ENCODE results near the gene FGF2.
A peak's percentile ranks its signal among the peaks of the same experiment; 100 is the strongest.

FGF2 gene

GRCh38 chr4:122896270-122896669 is 69.6 kb downstream of the FGF2 start:
- no peak for DNase-seq

- no peak for DNase-seq
Measured at GRCh38 chr4:122898370-122899150, 71.9 kb downstream of the FGF2 start.

DNA sequence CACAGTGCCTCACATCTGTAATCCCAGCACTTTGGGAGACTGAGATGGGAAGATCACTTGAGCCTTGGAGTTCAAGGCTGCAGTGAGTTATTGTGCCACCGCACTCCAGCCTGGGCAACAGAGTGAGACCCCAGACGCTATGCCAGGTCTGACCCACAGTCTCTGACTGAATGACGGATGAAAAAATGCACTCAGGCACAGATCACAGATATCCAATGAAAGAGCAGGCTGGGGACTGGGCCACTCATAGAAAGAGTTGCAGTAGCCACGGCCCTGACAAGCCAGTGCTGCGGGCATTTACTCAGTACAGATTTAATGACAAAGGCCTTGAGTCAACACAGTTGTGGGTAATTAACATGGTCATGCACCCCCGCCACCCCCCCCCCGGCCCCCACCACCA is 73.1 kb downstream of the FGF2 start:
- no peak for DNase-seq

DNA sequence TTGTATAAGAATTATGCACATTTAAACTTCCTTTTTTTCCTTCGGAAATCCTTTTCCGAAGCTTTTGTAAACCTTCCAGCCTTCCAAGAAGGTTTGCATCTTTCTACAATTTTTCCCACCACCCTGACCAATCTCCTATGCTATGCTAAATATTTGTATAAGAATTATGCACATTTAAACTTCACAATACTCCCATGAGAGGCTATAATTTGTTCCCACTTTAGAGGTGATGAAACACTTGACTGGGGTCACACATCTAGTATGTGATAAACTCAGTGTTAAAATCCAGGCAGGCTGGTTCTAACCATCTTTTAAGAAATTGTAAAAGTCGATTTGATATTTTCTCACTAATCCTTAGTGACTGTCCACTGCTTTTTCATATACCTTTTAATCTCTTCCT is 73.7 kb downstream of the FGF2 start:
- no peak for DNase-seq

GRCh38 chr4:122901247-122902010 is 74.8 kb downstream of the FGF2 start:
- no peak for DNase-seq

DNA sequence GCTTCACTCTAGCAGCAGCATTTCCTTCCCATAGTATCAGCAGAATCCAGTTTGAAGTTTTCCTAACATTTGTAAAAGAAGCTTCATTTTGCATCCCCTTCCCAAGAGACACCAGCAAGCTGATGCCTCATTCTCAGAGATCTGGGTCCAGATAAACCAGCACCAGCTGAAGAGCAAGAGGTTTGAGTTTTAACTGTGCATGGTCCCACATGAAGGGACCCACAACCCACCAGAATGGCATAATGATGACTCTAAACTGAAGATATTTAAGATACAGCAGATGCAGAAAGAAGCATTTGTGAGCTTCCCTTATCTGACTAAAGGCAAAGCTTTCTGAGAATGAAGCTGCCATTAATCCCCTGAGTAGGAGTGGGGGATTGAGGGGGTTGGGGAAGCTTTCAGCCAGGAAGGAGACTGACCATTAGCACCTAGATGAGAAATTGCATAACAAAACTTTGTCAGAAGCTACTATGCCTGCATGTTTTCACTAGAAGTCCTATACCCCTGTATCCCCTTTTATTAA is 77.2 kb downstream of the FGF2 start:
- DNase-seq, result no peak

DNA sequence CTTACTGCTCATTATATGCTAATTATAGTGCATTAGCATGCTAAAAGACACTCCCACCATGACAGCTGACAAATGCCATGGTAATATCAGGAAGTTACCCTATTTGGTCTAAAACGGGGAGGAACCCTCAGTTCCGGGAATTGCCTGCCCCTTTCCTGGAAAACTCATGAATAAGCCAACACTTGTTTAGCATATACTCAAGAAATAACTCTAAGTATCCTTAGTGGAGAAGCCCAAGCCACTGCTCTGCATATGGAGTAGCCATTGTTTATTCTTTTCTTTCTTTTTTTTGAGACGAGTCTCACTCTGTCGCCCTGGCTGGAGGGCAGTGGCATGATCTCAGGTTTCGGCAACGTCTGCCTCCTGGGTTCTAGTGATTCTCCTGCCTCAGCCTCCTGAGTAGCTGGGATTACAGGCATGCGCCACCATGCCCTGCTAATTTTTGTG is 80.3 kb downstream of the FGF2 start:
- DNase-seq, result no peak

DNA sequence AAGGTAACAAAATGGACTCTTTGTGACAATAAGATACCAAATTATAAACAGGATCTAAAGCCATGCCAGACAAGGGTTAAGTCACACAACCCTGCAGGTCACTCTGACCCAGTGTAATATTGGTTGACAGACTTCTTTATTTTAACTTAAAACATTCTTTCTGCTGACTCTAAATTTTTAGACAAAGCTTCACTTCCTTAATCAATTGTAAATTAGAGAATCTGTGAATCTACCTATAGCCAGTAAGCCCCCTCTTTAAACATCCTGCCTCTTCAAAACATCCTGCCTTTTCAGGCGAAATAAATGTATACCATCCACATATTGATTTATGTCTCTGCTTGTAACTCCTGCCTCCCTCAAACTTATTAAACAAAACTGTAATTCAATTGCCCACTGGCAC is 81.6 kb downstream of the FGF2 start:
- DNase-seq, result no peak

GRCh38 chr4:122909683-122910082 is 83.1 kb downstream of the FGF2 start:
- no peak for DNase-seq

DNA sequence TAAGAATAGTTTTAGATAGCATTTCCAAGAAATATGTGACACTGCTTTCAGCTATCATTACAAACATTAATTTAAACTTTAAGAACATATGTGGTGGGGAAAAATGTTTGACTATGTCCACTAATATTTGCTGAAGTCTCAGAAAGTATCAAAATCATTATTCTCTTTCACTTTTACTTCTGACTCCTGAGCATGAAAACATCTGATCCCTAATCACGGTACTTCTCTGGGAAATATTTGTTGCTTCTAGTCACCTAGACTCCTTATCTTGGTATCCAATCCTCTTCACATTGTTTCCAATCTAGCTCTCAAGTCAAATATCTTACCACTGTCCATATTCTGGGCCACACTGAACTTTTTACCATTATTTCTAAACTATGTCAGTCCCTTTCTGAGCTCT is 85.0 kb downstream of the FGF2 start:
- no peak for DNase-seq

- no peak for DNase-seq
Measured at GRCh38 chr4:122912810-122913575, 86.4 kb downstream of the FGF2 start.

DNA sequence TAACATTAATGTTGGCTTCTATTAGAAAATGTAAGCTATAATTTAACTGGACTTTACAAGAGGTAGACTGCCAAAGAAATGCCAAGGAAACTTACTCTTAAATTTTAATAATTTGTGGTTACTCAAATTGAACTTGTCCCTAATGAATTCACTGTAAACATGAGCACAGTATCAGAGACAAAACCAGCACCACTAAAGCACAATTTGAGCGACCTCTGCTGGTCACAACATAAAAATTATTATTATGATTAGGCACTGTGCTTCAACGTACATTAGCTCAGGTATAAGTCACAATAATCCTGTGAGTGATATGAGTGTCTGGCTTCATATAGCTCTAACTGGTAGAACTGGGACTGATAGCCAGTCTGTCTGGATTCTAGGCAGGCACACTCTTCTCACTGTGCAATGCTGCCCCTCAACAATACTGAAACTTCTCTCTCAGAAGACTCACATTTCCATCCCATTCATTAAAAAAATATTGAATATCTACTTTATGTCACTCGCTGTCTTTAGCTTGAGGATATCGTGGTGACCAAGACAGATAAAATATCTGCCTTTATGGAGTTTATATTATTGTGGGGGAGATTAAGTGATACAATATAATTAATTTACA is 87.8 kb downstream of the FGF2 start:
- peak; percentile 30 to 38 for DNase-seq

DNA sequence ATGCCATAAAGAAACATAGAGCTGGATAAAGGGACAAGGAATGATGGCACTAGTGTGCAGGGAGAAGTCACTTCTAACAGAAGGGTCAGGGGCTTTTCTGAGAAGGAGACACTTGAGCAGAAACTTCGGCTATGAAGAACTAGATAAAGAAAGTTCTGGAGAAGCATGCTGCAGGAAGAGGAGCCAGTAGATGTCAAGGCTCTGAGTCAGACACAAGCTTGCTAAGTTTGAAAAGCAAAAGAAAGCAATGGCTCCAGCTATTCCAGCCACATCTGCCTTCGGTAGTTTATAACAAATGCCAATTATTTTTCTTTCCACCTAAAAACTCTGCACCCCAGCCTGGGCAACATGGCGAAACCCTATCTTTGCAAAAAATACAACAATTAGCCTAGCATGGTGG is 88.3 kb downstream of the FGF2 start:
- DNase-seq, result no peak

GRCh38 chr4:122917731-122918130 is 91.1 kb downstream of the FGF2 start:
- DNase-seq, result no peak

GRCh38 chr4:122920473-122920872 is 93.8 kb downstream of the FGF2 start:
- no peak for DNase-seq

DNA sequence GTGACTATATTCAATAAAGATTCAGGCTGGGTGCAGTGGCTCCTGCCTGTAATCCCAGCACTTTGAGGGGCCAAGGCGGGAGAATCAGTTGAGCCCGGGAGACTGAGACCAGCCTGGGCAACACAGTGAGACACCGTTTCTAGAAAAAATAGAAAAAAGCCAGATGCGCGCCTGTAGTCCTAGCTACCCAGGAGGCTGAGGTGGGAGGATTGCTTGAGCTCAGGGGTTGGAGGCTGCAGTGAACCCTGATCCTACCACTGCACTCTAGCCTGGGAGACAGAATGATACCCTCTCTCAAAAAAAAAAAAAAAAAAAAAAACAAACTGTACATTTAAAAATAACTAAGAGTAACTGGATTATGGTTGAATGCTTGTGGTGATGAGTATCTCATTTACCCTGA is 94.7 kb downstream of the FGF2 start:
- no peak for DNase-seq

- DNase-seq, result peak; percentile 41 to 50
Measured at GRCh38 chr4:122921971-122922876, 95.6 kb downstream of the FGF2 start, which contains the start of gene NUDT6. TSS of gene NUDT6 (minus strand) at chr4:122922597. CDS start at chr4:122922572, 25 bp downstream.

DNA sequence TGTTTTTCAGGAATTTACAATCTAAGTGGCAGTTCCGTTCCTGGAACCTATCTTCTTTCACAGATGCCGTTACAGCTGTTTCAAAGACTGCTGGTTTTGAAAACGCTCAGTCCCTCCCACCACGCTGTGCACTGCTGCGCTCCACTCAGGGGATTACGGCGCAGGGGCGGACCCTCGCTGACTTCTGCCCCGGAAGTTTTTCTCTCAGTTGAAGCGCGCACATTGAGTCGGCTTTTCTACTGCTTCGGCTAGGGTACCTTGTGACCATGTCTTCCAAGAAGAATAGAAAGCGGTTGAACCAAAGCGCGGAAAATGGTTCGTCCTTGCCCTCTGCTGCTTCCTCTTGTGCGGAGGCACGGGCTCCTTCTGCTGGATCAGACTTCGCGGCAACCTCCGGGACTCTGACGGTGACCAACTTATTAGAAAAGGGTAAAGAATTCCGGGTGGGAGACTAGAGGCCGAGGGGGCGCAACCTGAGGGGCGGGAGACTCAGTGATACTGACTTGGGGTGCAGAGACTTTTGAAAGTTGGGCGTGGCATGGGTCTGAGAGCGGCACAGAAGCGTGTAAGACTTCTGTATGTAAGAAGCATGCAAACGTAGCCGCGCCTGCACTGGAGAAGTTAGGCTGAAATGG is 96.4 kb downstream of the FGF2 start:
- DNase-seq, result peak; percentile 88 to 91

- no peak for DNase-seq
Measured at GRCh38 chr4:122928930-122929329, 102.3 kb downstream of the FGF2 start.

GRCh38 chr4:122930862-122931261 is 104.2 kb downstream of the FGF2 start:
- peak; percentile 62 to 77 for DNase-seq

DNA sequence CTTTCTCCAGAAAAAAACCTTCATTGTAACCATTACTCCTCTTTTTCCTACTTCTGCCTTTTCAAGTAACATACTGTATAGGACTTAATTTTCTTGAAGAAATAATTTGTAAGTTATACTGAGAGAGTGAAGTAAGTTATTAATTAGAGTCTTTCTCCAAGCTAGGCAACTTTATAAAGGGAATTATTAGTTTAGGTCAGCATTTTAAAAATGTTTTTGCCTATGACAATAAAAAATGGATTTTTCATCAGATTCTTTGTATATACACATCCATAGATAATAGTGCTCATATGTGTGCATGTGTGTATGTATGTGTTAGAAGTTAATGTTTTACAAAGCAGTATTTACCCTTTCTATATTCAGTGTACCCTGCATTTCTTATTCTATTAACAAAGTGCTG is 106.1 kb downstream of the FGF2 start:
- DNase-seq, result no peak

Data from Kasumi-1 (cell line).